ENCODE results near the gene GRIA3.

The GRIA3 gene

DNA sequence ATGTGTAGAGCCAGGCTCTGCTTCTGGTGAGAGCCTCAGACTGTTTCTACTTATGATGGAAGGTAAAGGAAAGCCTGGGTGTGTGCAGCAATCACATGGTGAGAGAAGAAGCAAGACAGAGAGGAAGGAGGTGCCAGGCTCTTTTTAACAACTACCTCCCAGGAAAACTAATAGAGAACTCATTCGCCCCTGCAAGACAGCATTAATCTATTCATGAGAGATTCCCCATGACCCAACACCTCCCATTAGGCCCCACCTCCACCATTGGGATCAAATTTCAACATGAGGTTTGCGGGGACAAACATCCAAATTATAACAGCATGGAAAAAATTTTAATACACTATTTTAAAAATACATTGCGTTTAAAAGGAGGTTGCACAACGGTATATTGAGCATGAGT is 24.7 kb upstream of the GRIA3 start:
- Histone ChIP-seq H3K4me2 (ENCODE audit: insufficient read depth, low read length) (no peak overlapping the region), H3K27me3 (ENCODE audit: insufficient read depth, low read length, poor library complexity) (no peaks in the 10 kb centered on the region)
- no peak for ATAC-seq (ENCODE audit: insufficient read depth, low read depth)

DNA sequence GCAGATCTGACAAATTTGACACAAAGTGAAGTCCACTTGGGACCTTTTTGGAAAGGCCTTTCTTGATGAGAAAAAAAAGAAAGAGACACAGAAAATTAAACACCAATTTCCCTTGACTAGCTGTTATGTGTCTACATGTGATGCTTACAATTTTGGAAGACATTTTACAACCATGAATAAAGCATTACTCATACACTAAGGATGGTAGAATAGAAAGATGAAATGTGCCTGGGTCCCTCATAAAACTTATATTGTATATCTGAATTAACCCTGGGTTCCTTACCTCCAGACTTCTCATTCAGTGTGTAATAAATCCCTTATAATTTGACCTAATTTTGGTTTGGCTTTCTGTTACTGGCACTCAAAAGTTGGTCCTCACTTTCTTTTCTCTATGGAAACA is 16.5 kb upstream of the GRIA3 start:
- Histone ChIP-seq H3K4me2 (ENCODE audit: insufficient read depth, low read length) (no peak overlapping the region), H3K27me3 (ENCODE audit: insufficient read depth, low read length, poor library complexity) (no peaks in the 10 kb centered on the region), H3K4me1 (ENCODE audit: insufficient read depth, low read length) (no peaks in the 10 kb centered on the region), H3K79me2 (ENCODE audit: insufficient read depth, low read length) (no peaks in the 10 kb centered on the region), H3K9ac (ENCODE audit: low read depth, low read length) (no peak overlapping the region), H2AFZ (ENCODE audit: low read depth, low read length) (no peak overlapping the region), H3K27ac (ENCODE audit: low read length) (no peak overlapping the region), H3K4me3 (ENCODE audit: low read depth in 1 of 2, low read length in 2 of 2) (no peak overlapping the region), H3K9me3 (ENCODE audit: insufficient read depth, low read length, severe bottlenecking) (no peaks in the 10 kb centered on the region), H4K20me1 (ENCODE audit: insufficient read depth, low read length) (no peaks in the 10 kb centered on the region), H3K36me3 (ENCODE audit: insufficient read depth, low read length) (no peaks in the 10 kb centered on the region)
- ATAC-seq (ENCODE audit: insufficient read depth, low read depth) (no peak), DNase-seq (no peak)
- TF ChIP-seq, protein P1, sequence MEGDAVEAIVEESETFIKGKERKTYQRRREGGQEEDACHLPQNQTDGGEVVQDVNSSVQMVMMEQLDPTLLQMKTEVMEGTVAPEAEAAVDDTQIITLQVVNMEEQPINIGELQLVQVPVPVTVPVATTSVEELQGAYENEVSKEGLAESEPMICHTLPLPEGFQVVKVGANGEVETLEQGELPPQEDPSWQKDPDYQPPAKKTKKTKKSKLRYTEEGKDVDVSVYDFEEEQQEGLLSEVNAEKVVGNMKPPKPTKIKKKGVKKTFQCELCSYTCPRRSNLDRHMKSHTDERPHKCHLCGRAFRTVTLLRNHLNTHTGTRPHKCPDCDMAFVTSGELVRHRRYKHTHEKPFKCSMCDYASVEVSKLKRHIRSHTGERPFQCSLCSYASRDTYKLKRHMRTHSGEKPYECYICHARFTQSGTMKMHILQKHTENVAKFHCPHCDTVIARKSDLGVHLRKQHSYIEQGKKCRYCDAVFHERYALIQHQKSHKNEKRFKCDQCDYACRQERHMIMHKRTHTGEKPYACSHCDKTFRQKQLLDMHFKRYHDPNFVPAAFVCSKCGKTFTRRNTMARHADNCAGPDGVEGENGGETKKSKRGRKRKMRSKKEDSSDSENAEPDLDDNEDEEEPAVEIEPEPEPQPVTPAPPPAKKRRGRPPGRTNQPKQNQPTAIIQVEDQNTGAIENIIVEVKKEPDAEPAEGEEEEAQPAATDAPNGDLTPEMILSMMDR (IDR thresholded peaks at IDR 0.05; ENCODE audit: borderline replicate concordance, extremely low read depth, low read length, poor library complexity, severe bottlenecking) = no peak
- TF ChIP-seq EZH2 (IDR thresholded peaks at IDR 0.05; ENCODE audit: borderline replicate concordance, low read depth, low read length, severe bottlenecking) = no peak

More for the DNA sequence above, 24.7 kb upstream of the GRIA3 start:
- no peak for DNase-seq
- no peaks in the 10 kb centered on the region for H3K79me2 ChIP-seq (ENCODE audit: insufficient read depth, low read length)
- H3K9me3 ChIP-seq (ENCODE audit: insufficient read depth, low read length, severe bottlenecking) = no peaks in the 10 kb centered on the region
- no peak overlapping the region for H2AFZ ChIP-seq (ENCODE audit: low read depth, low read length)
- no peak overlapping the region for H3K27ac ChIP-seq (ENCODE audit: low read length)
- H3K4me3 ChIP-seq (ENCODE audit: low read depth in 1 of 2, low read length in 2 of 2) = no peak overlapping the region
- no peak overlapping the region for H3K9ac ChIP-seq (ENCODE audit: low read depth, low read length)
- no peaks in the 10 kb centered on the region for H4K20me1 ChIP-seq (ENCODE audit: insufficient read depth, low read length)
- TF ChIP-seq EZH2 (IDR thresholded peaks at IDR 0.05; ENCODE audit: borderline replicate concordance, low read depth, low read length, severe bottlenecking) = no peak
- TF ChIP-seq, protein P1 (IDR thresholded peaks at IDR 0.05; ENCODE audit: borderline replicate concordance, extremely low read depth, low read length, poor library complexity, severe bottlenecking) = no peak
- H3K4me1 ChIP-seq (ENCODE audit: insufficient read depth, low read length) = no peaks in the 10 kb centered on the region
- no peaks in the 10 kb centered on the region for H3K36me3 ChIP-seq (ENCODE audit: insufficient read depth, low read length)

DNA sequence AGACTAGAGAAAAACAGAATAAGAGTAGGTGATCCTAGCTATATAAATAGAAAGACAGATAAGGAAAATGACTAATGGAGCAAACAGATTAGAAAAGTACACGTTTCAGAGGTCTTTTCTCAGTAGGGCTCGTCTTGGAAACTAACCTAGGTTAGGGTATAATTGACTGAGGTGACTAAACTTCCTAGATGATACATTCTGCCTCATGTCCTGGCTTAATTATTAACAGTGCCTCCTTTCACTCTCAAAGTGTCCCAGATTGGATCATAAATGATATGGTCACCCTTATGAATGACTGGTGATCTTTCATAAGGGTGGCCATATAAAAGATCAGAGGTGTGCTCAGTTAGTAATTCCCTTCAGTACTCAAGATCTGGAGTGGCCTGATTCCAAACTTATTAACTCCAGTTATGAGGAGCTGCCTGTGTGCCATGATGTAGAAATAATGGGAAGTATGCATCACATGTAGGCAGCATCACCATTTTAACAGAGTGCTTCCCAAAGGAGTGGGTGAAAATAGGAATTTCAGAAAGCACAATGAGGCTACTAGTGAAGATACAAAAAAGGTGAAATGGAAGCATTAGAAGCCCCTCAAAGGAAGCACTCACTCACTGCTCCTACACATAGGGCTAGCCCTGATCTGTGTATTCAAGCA is 14.7 kb upstream of the GRIA3 start:
- Histone ChIP-seq H3K79me2 (ENCODE audit: insufficient read depth, low read length) (no peaks in the 10 kb centered on the region), H3K9ac (ENCODE audit: low read depth, low read length) (no peak overlapping the region), H4K20me1 (ENCODE audit: insufficient read depth, low read length) (no peaks in the 10 kb centered on the region), H3K9me3 (ENCODE audit: insufficient read depth, low read length, severe bottlenecking) (no peaks in the 10 kb centered on the region), H3K27me3 (ENCODE audit: insufficient read depth, low read length, poor library complexity) (no peaks in the 10 kb centered on the region), H3K27ac (ENCODE audit: low read length) (no peak overlapping the region), H3K4me1 (ENCODE audit: insufficient read depth, low read length) (no peaks in the 10 kb centered on the region), H3K36me3 (ENCODE audit: insufficient read depth, low read length) (no peaks in the 10 kb centered on the region), H3K4me3 (ENCODE audit: low read depth in 1 of 2, low read length in 2 of 2) (no peak overlapping the region), H2AFZ (ENCODE audit: low read depth, low read length) (no peak overlapping the region), H3K4me2 (ENCODE audit: insufficient read depth, low read length) (no peak overlapping the region)
- TF ChIP-seq, protein P1 (IDR thresholded peaks at IDR 0.05; ENCODE audit: borderline replicate concordance, extremely low read depth, low read length, poor library complexity, severe bottlenecking) = no peak
- no peak for TF ChIP-seq EZH2 (IDR thresholded peaks at IDR 0.05; ENCODE audit: borderline replicate concordance, low read depth, low read length, severe bottlenecking)
- DNase-seq (no peak), ATAC-seq (ENCODE audit: insufficient read depth, low read depth) (no peak)

All from DND-41 (cell line).